HG02571 (cell line): ENCODE results near the gene SNAP47.

ENCODE experiments used
- ATAC-seq: cut with Tn5 transposase; IDR thresholded peaks from one replicate; pipeline ENCODE4 v1.9.1; 2021; ENCODE audit warnings: mild to moderate bottlenecking, moderate library complexity; ENCODE audit not compliant: unreplicated experiment

The SNAP47 gene

GRCh38 chr1:227748496-227749182 is 13.4 kb downstream of the SNAP47 start:
- no peak for ATAC-seq

GRCh38 chr1:227749225-227749624 is 14.0 kb downstream of the SNAP47 start:
- no peak for ATAC-seq

- ATAC-seq: no peak
These were observed 14.9 kb downstream of the SNAP47 start for GRCh38 chr1:227749916-227750710.

GRCh38 chr1:227753999-227754711 is 18.9 kb downstream of the SNAP47 start:
- ATAC-seq: no peak

- no peak for ATAC-seq
These were observed 19.7 kb downstream of the SNAP47 start for GRCh38 chr1:227754958-227755357.

GRCh38 chr1:227756172-227756959 is 21.1 kb downstream of the SNAP47 start:
- ATAC-seq: no peak

GRCh38 chr1:227757781-227758180 is 22.5 kb downstream of the SNAP47 start:
- no peak for ATAC-seq

- ATAC-seq: no peak
These were observed 23.1 kb downstream of the SNAP47 start for GRCh38 chr1:227758366-227758765.

GRCh38 chr1:227759341-227760300 is 24.4 kb downstream of the SNAP47 start:
- no peak for ATAC-seq

- ATAC-seq: no peak
These were observed 25.1 kb downstream of the SNAP47 start for GRCh38 chr1:227760377-227760776.

GRCh38 chr1:227761621-227762230 is 26.5 kb downstream of the SNAP47 start:
- no peak for ATAC-seq

GRCh38 chr1:227762231-227762911 is 27.1 kb downstream of the SNAP47 start:
- ATAC-seq: peak; percentile 66

GRCh38 chr1:227763246-227764018 is 28.2 kb downstream of the SNAP47 start:
- no peak for ATAC-seq

- ATAC-seq: no peak
These were observed 28.8 kb downstream of the SNAP47 start for GRCh38 chr1:227764019-227764391.

- ATAC-seq: no peak
These were observed 30.2 kb downstream of the SNAP47 start for GRCh38 chr1:227765261-227766014.

- no peak for ATAC-seq
These were observed 30.9 kb downstream of the SNAP47 start for GRCh38 chr1:227766015-227766634.
